ENCODE data around the gene TTC23L.
"Not testable (repeated sequence)": the region's sequence is repeated elsewhere in the genome, so short reads cannot be mapped to it uniquely, and the experiment has no call there.

Gene TTC23L

GRCh38 chr5:34838785-34839714 is at the start of gene TTC23L:
TSS of gene TTC23L (plus strand) at chr5:34839164. CDS start at chr5:34840672, 1,508 bp downstream.
- peak; percentile 71 to 85 (median 78) for DNase-seq (ENCODE audit: low read depth in 2 of 3, low spot score in 1 of 3)

- DNase-seq (ENCODE audit: low read depth in 2 of 3, low spot score in 1 of 3) = no peak
Measured at GRCh38 chr5:34789639-34790038, 49.3 kb upstream of the TTC23L start.

GRCh38 chr5:34790069-34790468 is 48.9 kb upstream of the TTC23L start:
- no peak for DNase-seq (ENCODE audit: low read depth in 2 of 3, low spot score in 1 of 3)

GRCh38 chr5:34791761-34792244 is 47.2 kb upstream of the TTC23L start:
- no peak for DNase-seq (ENCODE audit: low read depth in 2 of 3, low spot score in 1 of 3)

- DNase-seq (ENCODE audit: low read depth in 2 of 3, low spot score in 1 of 3) = no peak
Measured at GRCh38 chr5:34802834-34803563, 36.0 kb upstream of the TTC23L start.

- no peak for DNase-seq (ENCODE audit: low read depth in 2 of 3, low spot score in 1 of 3)
Measured at GRCh38 chr5:34803974-34804732, 34.8 kb upstream of the TTC23L start.

GRCh38 chr5:34804913-34805312 is 34.1 kb upstream of the TTC23L start:
- DNase-seq (ENCODE audit: low read depth in 2 of 3, low spot score in 1 of 3) = no peak

GRCh38 chr5:34806532-34806931 is 32.4 kb upstream of the TTC23L start:
- no peak for DNase-seq (ENCODE audit: low read depth in 2 of 3, low spot score in 1 of 3)

- DNase-seq (ENCODE audit: low read depth in 2 of 3, low spot score in 1 of 3) = no peak
Measured at GRCh38 chr5:34811706-34812105, 27.3 kb upstream of the TTC23L start.

GRCh38 chr5:34813509-34813908 is 25.5 kb upstream of the TTC23L start:
- no peak for DNase-seq (ENCODE audit: low read depth in 2 of 3, low spot score in 1 of 3)

GRCh38 chr5:34817558-34818351 is 21.2 kb upstream of the TTC23L start:
- no peak for DNase-seq (ENCODE audit: low read depth in 2 of 3, low spot score in 1 of 3)

- no peak for DNase-seq (ENCODE audit: low read depth in 2 of 3, low spot score in 1 of 3)
Measured at GRCh38 chr5:34818717-34819116, 20.2 kb upstream of the TTC23L start.

GRCh38 chr5:34820593-34820992 is 18.4 kb upstream of the TTC23L start:
- DNase-seq (ENCODE audit: low read depth in 2 of 3, low spot score in 1 of 3) = no peak

GRCh38 chr5:34822956-34823715 is 15.8 kb upstream of the TTC23L start:
- no peak for DNase-seq (ENCODE audit: low read depth in 2 of 3, low spot score in 1 of 3)

- no peak for DNase-seq (ENCODE audit: low read depth in 2 of 3, low spot score in 1 of 3)
Measured at GRCh38 chr5:34826347-34826746, 12.6 kb upstream of the TTC23L start.

GRCh38 chr5:34827588-34828506 is 11.1 kb upstream of the TTC23L start:
- no peak for DNase-seq (ENCODE audit: low read depth in 2 of 3, low spot score in 1 of 3)

- not testable (repeated sequence) for DNase-seq (ENCODE audit: low read depth in 2 of 3, low spot score in 1 of 3)
Measured at GRCh38 chr5:34830827-34831226, 8.1 kb upstream of the TTC23L start.

- no peak for DNase-seq (ENCODE audit: low read depth in 2 of 3, low spot score in 1 of 3)
Measured at GRCh38 chr5:34831303-34831702, 7.7 kb upstream of the TTC23L start.

- DNase-seq (ENCODE audit: low read depth in 2 of 3, low spot score in 1 of 3) = no peak
Measured at GRCh38 chr5:34832568-34832967, 6.4 kb upstream of the TTC23L start.

Measured in stimulated activated CD4-positive, alpha-beta T cell treated with anti-CD3 and anti-CD28 coated beads, Interleukin-12 subunit alpha, Interleukin-12 subunit beta, amount 100 ng/mL, for 48 hours (primary cell).